HTR-8/SVneo (cell line): Measurements from ENCODE around the gene PRKCZ.
"Not testable (repeated sequence)": the region's sequence is repeated elsewhere in the genome, so short reads cannot be mapped to it uniquely, and the experiment has no call there.

Source experiments
- DNase-seq: peaks from one replicate; pipeline ENCODE4 v3.0.0; 2011; ENCODE audit warnings: low spot score, mixed read lengths; ENCODE audit not compliant: insufficient read length
- FAIRE-seq: peaks from 2 replicates; lab custom pipeline; 2011; peaks lifted over from hg19 to GRCh38; lab: Jason Lieb, UNC

PRKCZ gene

DNA sequence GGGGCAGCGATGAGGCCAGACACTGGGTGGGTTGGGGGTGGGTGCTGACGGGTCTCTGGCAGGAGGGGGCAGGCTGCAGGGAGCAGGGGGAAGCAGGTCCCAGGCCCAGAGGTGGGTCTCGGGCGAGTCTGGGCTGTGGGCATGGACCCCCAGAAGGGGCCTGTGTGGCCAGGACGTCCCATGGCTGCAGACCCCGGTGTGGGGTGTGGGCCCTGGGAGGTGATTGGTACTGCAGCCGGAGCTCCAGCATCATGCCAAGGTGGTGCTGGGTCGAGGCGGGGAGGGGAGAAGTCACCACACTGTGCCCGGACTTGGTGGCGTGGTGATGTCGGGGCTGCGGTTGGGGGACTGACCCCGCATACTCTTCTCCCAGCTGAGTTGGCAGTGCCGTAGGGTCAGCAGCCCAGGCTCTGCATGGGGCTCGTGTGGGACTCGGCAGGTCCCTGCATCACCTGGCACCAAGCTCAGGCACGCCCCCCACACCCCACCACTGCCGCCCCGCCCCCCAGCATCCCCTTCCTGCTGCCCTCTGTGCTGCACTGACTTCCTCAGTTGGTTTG is 31.2 kb downstream of the PRKCZ start:
- DNase-seq (no peak), FAIRE-seq (no peak)

DNA sequence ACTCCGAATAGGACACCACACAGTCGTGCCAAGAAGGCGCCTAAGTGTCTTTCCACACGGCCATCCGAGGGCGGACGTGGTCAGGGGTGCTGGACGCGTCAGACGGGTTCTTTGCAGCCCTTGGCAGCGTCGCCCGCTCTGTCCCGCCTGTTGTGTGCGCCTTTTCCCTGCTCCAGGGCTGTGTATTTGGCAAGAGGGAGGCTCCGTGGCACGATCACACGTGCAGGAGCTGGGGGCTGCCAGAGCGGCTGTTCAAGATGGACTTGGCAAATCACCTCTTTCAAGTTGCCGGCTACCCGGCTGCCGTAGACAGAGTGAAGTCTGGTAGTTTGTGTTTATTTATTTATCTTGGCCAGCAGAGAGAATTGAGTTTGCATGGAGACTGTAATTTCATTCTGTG is 31.9 kb downstream of the PRKCZ start:
- FAIRE-seq (no peak), DNase-seq (no peak)

- FAIRE-seq (no peak), DNase-seq (no peak)
Measured at GRCh38 chr1:2083666-2084065, 33.5 kb downstream of the PRKCZ start.

- FAIRE-seq (no peak), DNase-seq (no peak)
Measured at GRCh38 chr1:2084306-2084705, 34.1 kb downstream of the PRKCZ start.

DNA sequence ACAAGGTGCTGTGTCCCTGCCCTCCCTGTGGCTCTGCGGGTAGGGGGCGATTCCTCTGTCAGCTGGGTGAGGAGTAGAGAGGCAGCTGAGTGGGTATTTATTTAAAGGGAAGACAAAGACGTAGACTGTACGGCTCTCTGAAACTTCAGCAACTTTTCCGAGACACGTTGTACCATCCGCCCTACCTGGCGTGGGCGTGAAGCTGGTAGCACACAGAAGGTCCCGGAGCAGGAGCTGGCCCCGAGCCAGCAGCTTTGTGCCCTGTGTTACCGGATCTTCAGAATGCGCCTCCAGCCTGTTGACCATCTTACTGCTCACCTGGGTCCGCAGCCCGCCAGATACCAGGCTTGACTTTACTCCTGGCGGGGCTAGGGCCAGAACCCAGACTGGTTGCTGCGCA is 34.9 kb downstream of the PRKCZ start:
- no peak for FAIRE-seq
- DNase-seq = no peak

DNA sequence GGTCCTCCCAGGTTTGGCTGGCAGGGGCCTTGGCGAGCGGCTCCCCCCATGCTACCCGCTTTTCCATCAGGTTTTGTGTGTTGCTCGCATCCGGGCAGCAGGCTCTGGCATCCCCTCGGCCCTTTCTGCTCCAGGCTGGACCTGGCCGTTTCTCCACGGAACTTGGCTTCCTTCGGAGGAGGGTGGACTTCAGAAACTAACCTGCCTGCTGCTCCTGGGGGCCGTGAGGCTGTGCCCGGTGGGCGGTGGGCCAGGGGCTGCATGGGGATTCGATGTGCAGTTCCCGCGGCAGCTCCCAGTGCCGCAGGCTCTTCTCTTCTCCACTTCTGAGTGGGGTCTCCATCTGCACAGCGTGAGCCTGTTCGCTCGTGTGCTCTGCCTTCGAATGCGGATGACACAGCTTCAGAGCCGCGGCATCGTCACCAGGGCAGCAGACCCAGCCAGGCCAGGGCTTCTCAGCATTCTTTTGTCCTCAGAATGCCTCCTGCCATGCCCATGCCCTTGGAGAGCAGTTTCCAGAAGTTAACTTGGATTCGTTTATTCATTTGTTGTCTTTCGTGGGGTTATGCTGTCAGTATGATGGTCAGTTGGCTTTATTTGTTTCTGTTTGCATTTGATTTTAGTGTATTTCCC is 36.4 kb downstream of the PRKCZ start:
- no peak for FAIRE-seq
- DNase-seq = no peak

- DNase-seq (no peak), FAIRE-seq (no peak)
Measured at GRCh38 chr1:2087766-2088165, 37.6 kb downstream of the PRKCZ start.

DNA sequence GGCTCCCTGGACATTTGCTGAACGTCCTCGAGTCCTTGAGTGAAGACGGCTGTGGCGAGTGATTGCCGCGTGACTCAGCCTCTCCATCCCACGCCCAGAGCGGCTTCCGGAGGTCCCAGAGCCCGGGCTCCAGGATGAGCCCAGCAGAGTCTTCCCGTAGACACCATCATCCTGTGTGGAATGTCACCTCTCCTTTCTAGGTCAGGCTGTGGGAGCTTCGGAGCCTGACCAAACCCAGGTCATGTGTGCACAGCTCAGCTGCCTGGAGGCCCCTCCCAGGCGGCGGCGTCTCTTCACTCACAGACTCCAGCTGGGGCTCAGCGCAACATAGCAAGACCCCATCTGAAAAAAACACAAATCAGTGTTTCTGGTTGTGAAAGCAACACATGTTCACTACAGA is 38.2 kb downstream of the PRKCZ start:
- DNase-seq (peak; percentile 82), FAIRE-seq (peak; percentile 67)

DNA sequence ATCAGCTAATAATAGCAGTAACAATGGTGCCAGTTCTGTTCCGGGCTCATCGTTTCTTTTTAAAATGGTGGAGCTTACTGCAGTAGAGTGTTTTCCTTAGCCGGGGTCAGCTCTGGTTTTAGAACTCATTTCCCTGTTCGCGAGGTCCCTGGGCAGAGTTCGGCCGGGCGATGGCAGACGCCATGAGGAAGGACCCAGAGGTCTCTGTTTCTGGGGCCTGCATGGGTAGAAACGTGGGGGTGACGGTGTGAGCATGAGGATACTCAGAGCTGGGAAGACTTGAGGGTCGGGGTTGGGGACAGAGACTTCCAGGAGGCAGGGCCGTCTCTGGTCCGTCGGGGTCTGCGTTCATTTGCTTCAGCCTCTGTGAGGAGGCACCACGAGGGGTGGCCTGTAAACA is 38.8 kb downstream of the PRKCZ start:
- FAIRE-seq = no peak
- DNase-seq = no peak

GRCh38 chr1:2090216-2090890 is 40.1 kb downstream of the PRKCZ start:
- FAIRE-seq (no peak), DNase-seq (no peak)

GRCh38 chr1:2091611-2092604 is 41.7 kb downstream of the PRKCZ start:
- FAIRE-seq = no peak
- DNase-seq = no peak

DNA sequence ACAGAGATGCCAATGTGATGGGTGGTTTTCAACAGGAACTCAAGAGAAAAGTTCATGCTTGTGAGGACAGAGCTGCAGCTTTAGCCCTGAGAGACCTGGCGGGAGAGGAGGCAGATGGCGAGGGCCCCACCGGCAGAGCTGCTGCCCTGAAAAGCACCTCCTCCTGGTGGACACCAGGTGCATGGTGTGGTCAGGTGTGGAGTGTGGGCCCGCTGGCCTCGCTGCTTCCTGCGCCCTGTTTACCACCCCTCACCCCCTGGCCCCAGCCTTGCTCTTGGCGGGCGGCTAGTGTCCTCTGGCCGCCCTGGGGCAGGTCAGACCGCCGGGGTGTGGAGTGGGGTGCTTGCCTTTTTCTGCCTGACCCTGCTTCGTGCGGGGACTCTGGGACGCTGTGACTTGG is 42.8 kb downstream of the PRKCZ start:
- FAIRE-seq (no peak), DNase-seq (no peak)

DNA sequence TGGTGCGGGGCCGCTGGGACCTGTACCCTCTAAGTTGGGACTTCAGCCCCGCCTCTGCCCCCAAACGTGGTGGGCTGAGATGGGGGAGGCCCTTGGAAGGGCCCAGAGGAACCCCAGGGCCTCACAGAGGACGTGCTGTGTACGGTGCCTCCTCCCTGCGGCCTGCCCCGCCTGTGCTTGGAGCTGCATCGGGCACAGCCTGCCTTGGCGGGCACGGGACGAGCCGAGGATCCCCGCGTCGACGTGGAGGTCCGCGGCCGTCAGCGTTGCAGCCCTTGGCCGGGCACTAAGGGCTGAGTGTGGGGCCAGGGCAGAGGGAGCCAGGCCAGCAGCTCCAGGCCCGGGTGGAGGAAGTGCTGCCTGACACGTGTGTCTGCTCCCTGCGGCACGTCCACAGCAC is 43.4 kb downstream of the PRKCZ start:
- no peak for DNase-seq

GRCh38 chr1:2094269-2095158 is 44.3 kb downstream of the PRKCZ start:
- FAIRE-seq = not testable (repeated sequence)

More for the DNA sequence above, 43.4 kb downstream of the PRKCZ start:
- no peak for FAIRE-seq

GRCh38 chr1:2095394-2095793 is 45.2 kb downstream of the PRKCZ start:
- FAIRE-seq (no peak), DNase-seq (no peak)

More at GRCh38 chr1:2094269-2095158, 44.3 kb downstream of the PRKCZ start:
- not testable (repeated sequence) for DNase-seq

DNA sequence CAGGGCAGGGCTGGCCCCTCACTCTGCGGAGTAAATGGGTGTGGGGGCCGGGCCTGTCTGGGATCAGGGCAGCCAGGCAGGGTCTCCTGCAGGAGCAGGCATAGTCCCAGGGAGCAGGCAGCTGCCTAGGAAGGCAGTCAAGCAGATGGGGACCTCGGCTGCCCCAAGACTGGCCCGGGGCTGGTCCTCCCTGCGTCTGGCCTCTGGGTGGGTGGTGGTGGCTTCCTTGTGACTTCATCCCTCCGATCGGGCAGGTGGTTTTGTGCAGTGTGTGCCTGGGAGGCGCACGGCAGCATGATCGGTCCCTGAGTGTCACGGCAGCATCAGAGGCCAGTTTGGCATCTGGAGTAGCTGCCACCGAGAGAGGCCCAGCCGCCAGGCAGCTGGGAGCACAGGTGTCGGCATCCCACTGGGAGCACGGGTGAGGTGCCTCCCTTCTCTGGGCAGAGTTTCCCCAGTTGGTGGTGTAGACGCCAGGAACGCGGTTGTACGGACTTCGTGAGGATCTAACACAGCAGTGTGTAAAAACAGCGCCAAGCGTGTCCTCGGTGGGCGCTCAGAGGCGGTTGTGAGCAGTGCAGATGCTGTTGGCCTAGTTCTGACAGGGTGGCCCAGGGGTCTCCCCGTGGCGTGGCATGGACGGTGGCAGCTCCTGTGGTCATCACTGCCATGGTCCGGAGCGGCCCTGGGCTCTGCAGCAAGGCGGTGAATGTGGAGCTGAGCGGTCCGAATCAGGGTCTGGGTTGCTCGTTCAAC is 45.9 kb downstream of the PRKCZ start:
- DNase-seq = no peak
- no peak for FAIRE-seq

- FAIRE-seq (no peak), DNase-seq (no peak)
Measured at GRCh38 chr1:2097386-2098300, 47.4 kb downstream of the PRKCZ start.

- DNase-seq = no peak
Measured at GRCh38 chr1:2098301-2098698, 48.1 kb downstream of the PRKCZ start.

More at GRCh38 chr1:2098301-2098698, 48.1 kb downstream of the PRKCZ start:
- no peak for FAIRE-seq
